ENCODE results near the gene BANK1.

The BANK1 gene

DNA sequence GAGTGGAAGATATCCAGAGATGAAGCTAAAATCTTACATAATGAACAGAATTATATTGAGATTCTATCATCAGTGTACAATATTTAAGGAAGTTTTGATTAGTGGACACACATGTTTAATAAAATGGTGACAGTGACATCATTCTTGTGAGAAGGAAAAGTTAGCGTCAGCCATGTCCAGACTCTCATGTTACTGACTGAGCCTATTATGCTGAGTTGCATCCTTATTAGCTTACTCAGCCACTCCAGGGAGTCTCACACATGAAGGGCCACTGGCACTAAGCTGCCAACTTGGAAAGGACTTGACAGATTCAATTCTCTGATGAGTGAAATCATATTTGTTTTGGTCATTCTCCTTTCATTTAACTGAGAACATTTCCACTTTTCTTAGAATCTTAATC lies 170.6 kb downstream of the BANK1 start:
- no peak for FAIRE-seq
- DNase-seq (ENCODE audit: insufficient read length, low spot score): no peak
- TF ChIP-seq CTCF (IDR thresholded peaks at IDR 0.05; ENCODE audit: insufficient read depth, missing control alignments): no peak

DNA sequence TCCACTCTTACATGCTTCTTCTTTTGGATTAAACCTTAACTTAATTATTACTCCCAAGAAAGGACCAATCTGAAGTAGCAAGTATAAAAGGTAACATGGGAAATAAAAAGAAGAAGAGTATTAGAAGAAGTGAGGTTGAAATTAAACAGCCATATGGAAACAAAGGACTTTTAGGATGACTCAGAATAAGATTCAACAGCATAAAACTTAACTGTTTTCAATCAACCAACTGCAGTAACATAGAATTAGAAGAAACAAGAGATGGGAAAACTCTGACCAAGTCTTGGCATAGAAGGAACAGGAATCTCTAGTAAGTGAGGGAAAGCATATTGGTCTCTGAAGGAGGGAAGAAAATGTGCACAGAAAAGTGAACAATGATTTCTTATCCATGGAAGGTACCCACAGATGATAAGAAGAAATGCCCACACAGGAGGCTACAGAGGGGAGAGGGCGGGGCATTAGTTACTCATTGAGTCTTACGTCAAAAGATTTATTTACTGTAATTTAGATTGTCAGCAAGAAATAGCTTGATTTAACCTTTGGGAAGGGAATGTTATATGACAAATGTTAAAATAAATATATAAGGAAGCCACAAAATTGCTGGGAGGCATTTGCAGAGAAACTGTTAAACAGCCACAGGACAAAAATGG lies 177.3 kb downstream of the BANK1 start:
- DNase-seq (ENCODE audit: insufficient read length, low spot score): no peak
- no peak for TF ChIP-seq CTCF (IDR thresholded peaks at IDR 0.05; ENCODE audit: insufficient read depth, missing control alignments)
- FAIRE-seq: no peak

GRCh38 chr4:101968364-101968763 lies 177.8 kb downstream of the BANK1 start:
- FAIRE-seq (no peak), DNase-seq (ENCODE audit: insufficient read length, low spot score) (no peak)
- TF ChIP-seq CTCF (IDR thresholded peaks at IDR 0.05; ENCODE audit: insufficient read depth, missing control alignments): no peak

DNA sequence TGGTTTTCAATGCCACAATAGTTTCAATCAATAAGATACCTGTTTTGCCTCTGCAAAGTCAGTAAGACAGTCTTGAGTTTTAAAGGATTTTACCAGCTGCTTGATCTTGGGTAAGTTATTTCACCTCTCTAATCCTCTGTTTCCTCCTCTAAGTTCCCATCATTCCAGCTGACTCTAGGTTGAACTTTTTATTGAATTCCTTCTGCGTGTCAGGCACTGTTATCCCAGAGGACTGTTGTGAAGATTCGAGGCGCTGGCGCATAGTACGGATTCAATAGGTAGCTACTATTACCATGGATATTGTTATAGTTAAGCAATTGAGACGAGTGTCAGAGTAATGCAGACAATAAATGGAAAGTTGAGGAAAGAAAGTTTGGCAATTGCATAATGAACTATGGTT lies 179.4 kb downstream of the BANK1 start:
- FAIRE-seq (no peak), DNase-seq (ENCODE audit: insufficient read length, low spot score) (no peak)
- TF ChIP-seq CTCF (IDR thresholded peaks at IDR 0.05; ENCODE audit: insufficient read depth, missing control alignments): no peak

GRCh38 chr4:101970547-101971155 lies 180.1 kb downstream of the BANK1 start:
- FAIRE-seq (no peak), DNase-seq (ENCODE audit: insufficient read length, low spot score) (no peak)
- TF ChIP-seq CTCF (IDR thresholded peaks at IDR 0.05; ENCODE audit: insufficient read depth, missing control alignments): no peak

DNA sequence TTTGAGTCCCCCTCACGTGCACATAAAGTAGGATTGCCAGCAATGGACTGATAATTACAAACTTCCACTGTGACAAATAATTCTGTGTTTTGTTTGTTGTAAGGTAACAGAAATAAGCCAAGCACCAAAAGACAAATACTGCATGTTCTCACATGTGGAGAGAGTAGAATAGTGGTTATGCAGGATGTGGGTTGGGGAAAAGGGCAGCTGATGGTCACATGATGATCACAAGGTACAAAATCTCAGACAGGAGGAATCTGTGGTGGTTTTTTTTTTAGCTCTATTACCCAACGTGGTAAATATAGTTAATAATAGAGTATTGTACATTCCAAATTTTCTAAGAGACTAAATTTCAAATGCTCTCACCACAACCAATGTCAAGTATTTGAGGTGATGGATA lies 182.3 kb downstream of the BANK1 start:
- DNase-seq (ENCODE audit: insufficient read length, low spot score) (no peak), FAIRE-seq (no peak)
- TF ChIP-seq CTCF (IDR thresholded peaks at IDR 0.05; ENCODE audit: insufficient read depth, missing control alignments): no peak

DNA sequence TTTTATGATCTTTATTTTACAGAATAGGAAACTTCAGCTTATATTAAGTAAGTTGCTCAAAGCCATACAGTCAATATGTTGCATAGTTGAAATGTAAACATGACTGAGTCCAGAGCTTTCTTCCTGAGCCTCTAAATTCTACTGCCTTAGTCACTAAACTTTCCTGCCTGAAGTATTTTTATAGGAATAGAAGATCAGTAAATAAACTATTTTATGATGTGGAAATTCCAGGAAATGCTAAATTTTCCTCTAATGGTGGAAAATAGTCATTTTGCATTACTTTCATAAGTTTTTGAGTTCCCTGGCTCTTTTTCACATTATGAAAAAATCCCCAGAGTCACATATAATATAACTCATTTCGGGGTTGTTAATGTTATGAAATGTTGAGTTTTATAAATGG lies 182.8 kb downstream of the BANK1 start:
- no peak for TF ChIP-seq CTCF (IDR thresholded peaks at IDR 0.05; ENCODE audit: insufficient read depth, missing control alignments)

More for the DNA sequence above, 182.8 kb downstream of the BANK1 start:
- no peak for FAIRE-seq
- DNase-seq (ENCODE audit: insufficient read length, low spot score): no peak
